ENCODE measurements around the gene CCDC86.

GRCh38 chr11:60814112-60814511 lies 27.8 kb upstream of the CCDC86 start:
- TF ChIP-seq POLR2AphosphoS5 (IDR thresholded peaks at IDR 0.05; ENCODE audit: borderline replicate concordance, low read depth, low read length) (no peak), FOXP2 (optimal IDR thresholded peaks at IDR 0.05; ENCODE audit: control extremely low read depth, extremely low read length, insufficient read depth) (no peak)
